ENCODE results near the gene SZT2. TPM values are rescaled to one million over a fixed set of nuclear protein-coding genes. Genes with fewer than 3 reads are reported as not detected.
"Not testable (repeated sequence)": the region's sequence is repeated elsewhere in the genome, so short reads cannot be mapped to it uniquely, and the experiment has no call there.

Gene SZT2
- total RNA-seq, 1 experiment from 2014 or later = 7.0 TPM

DNA sequence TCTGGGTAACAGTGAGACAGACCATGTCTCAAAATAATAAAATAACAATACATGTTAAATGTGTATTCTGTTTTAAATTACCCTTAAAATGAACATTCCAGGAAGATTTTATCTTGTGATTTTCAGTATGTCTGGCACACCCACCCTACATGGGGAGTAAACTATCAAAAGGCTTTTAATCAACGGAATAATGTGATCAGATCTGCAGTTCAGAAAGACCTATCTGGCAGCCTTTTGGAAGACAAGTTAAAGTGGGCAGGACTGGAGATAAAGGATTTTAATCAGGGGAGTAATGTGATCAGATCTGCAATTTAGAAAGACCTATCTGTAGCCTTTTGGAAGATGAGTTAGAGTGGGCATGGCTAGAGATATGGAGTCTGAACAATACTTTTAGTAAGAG, 10.2 kb upstream of the SZT2 start:
- DNase-seq (ENCODE audit: low spot score) = no peak

GRCh38 chr1:43381612-43382011, 8.1 kb upstream of the SZT2 start:
- in situ Hi-C loops (cut with HindIII; ENCODE audit: low sequenced_read_pairs) = no loop called here
- no peak for DNase-seq (ENCODE audit: low spot score)

More for the DNA sequence above, 10.2 kb upstream of the SZT2 start:
- in situ Hi-C loops (cut with HindIII; ENCODE audit: low sequenced_read_pairs) = no loop called here

GRCh38 chr1:43382027-43382779, 7.5 kb upstream of the SZT2 start:
- DNase-seq (ENCODE audit: low spot score) = peak; percentile 82
- in situ Hi-C loops (cut with HindIII; ENCODE audit: low sequenced_read_pairs) = no loop called here

DNA sequence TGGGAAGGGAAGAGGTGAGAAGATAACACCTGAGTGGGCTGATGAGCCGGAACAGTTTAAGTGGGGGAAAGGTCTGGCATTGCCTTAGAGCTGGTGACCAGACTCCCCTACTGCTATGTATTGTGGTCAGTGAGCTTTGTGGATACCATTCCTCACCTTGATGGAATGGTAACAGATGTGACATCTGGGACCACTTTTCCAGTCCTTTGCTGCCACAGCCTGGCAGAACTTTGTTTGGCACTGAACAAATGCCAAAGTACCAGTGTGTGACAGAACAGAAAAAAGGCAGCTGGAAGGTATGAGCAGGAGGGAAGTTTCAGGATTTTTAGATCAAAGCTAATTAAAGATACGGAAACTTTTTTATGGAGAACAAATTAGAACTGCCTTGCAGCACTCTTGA, 6.2 kb upstream of the SZT2 start:
- DNase-seq (ENCODE audit: low spot score) = peak; percentile 22
- in situ Hi-C loops (cut with HindIII; ENCODE audit: low sequenced_read_pairs) = no loop called here

DNA sequence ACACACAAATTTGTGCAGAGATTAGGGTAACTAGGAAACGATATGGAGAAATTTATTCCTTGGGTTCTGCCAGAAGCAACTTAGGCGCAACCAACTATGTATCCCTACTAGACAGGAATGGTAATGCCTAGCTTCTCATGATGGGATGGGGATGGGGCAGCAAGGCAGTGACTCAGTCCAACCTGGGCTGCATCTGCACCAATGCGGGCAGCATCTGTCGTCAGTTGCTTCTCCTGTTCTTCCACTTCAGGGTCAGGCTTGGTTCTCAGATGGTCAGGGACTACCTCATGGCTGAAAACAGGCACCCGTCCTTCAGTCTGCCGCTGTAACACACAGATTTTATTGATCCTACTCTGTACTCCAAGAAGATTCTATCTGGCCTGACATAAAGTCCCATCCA, 3.0 kb upstream of the SZT2 start:
- no peak for DNase-seq (ENCODE audit: low spot score)
- in situ Hi-C loops (cut with HindIII; ENCODE audit: low sequenced_read_pairs) = no loop called here

- DNase-seq (ENCODE audit: low spot score) = no peak
- in situ Hi-C loops (cut with HindIII; ENCODE audit: low sequenced_read_pairs) = no loop called here
Measured at GRCh38 chr1:43387976-43388599, 1.6 kb upstream of the SZT2 start.

GRCh38 chr1:43388613-43389012, 1.1 kb upstream of the SZT2 start:
- DNase-seq (ENCODE audit: low spot score) = no peak
- in situ Hi-C loops (cut with HindIII; ENCODE audit: low sequenced_read_pairs) = no loop called here

DNA sequence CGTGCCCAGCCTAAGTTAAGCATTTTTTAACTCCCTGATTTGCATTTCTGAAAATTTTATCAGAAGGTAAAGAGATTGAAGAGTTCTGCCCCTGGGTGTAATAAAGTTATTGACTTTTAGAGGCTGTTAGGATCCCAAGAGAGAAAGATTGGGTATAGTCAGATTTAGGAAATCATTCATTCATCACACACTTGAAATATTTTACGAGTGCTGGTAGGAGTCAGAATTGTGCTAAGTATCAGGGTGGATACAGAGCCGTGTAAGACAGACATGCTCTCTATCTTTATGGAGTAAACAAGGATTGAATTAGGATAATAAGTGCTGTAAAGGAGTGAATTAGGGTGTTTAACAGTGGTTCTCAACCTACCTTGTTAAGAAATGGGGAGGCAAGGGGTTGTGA, 3.0 kb downstream of the SZT2 start:
- no peak for DNase-seq (ENCODE audit: low spot score)
- in situ Hi-C loops (cut with HindIII; ENCODE audit: low sequenced_read_pairs) = no loop called here

- in situ Hi-C loops (cut with HindIII; ENCODE audit: low sequenced_read_pairs) = no loop called here
- no peak for DNase-seq (ENCODE audit: low spot score)
Measured at GRCh38 chr1:43395523-43395922, 5.8 kb downstream of the SZT2 start.

DNA sequence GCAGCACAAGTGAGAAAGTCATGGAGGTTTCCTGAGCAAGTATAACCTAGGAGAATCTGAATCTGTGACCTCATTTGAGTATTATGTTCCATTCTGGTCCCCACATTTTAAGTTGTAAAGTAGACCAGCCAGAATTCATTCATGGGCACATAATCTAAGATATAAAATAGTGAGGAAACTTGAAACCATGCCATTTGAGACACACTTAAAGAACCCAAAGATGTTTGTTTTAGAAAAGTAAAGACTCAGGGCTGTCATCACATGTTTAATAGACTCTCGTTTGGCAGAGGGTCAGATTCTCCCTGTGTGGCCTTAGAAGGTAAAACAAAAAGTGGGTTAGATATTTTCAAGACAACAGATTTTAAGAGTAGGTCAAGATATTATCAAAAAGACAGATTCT, 6.4 kb downstream of the SZT2 start:
- DNase-seq (ENCODE audit: low spot score) = no peak
- in situ Hi-C loops (cut with HindIII; ENCODE audit: low sequenced_read_pairs) = no loop called here

DNA sequence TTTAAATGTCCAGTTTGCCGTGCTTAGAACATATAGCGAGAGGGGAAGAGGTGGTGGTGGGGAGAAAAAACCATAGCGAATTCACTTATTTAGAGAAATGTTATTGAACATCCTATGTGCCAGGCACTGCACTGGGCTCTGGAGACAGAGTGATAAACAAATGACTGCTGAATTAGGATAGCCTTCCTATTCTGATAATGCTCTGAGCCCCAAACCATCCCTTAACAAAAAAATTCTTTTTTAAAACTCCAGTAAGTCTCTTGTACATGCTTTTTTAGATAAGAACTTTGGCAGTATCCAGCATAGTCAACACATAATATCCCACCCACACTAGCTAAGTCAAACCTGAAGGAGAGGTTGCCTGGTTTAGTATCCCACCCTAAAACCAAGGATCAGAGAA, 8.5 kb downstream of the SZT2 start:
- in situ Hi-C loops (cut with HindIII; ENCODE audit: low sequenced_read_pairs) = no loop called here
- DNase-seq (ENCODE audit: low spot score) = no peak

- DNase-seq (ENCODE audit: low spot score); in situ Hi-C loops (cut with HindIII; ENCODE audit: low sequenced_read_pairs): not testable (repeated sequence)
Measured at GRCh38 chr1:43400441-43400840, 10.7 kb downstream of the SZT2 start.

DNA sequence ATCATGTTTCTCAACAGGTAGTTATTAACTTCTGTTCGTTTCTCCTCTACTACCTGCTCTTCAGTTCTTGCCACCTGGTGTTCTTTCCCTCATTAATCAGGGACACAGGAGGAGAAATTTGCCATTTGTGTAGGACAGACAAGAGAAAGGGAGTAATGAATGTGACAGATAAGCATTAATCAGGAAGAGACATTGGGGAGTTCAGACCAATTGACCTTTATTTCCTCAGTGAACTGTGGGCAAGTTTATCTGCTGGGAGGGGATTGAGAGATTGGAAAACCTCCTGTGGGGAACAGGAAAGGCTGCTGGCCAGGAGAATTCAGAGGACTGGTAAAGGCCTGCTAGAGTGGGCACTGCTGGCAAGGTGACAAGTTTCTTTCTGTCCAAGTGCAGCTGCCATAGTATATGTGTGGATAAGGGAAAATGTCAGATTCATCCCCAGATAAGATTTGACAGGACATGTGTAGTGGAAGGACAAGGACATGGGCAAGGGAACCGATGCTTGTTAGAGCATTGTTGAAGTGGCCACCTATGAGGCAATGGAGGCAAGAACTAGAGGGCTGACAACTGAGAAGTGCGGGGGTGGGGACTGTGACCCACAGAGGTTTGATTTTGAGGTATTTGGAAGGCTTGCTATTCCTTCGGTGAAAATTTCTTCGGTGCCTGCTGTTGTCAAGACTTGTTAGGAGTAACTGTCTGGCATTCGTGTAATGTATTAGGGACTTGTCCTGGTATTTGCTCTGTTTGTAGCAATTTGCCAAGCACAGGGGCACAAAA, 12.6 kb downstream of the SZT2 start:
- in situ Hi-C loops (cut with HindIII; ENCODE audit: low sequenced_read_pairs) = no loop called here
- no peak for DNase-seq (ENCODE audit: low spot score)

DNA sequence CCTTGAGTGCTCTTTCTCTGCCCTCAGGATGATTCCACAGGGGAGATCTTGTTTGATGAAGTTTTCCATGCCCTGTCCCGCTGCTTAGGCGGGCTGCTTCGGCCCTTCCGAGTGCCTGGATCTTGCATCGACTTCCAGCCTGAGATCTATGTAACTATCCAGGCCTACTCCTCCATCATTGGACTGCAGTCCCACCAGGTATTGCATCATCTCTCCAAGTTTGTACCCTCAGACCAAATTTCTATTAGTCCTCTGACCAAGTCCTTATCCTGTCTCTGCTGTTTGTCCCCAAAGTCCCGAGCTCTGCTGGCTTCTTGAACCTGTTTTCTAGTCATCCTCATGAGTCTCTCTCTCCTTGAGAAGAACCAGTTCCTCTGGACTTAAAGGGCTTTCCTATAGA, 14.7 kb downstream of the SZT2 start:
- no peak for DNase-seq (ENCODE audit: low spot score)
- in situ Hi-C loops (cut with HindIII; ENCODE audit: low sequenced_read_pairs) = no loop called here

DNA sequence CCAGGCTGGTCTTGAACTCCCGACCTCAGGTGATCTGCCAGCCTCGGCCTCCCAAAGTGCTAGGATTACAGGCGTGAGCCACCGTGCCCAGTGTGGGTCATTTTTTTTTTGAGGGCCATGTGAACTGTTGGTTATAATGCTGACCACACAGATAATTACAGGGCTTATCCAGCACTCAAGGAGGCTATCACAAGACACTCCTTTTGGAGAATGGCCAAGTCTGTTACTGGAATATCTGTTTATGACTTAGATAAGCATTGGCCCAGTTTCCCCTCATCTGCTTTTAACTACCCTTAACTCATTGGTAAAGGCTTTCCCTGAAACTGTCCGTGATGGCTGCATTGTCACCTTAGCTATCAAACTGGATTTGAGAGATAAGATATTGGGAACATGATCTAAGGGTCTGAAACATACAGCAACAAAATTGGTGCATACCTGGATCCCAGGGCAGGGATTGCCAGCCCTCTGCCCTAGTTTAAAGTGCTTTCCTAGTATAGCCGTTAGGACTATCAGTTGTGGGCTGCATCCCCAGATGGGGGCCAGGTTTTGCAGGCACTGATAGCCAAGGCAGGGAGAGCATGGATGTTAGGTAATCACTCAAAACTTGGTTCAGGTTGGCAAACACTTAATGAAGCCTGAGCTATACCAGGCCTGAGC, 15.6 kb downstream of the SZT2 start:
- DNase-seq (ENCODE audit: low spot score) = no peak
- in situ Hi-C loops (cut with HindIII; ENCODE audit: low sequenced_read_pairs) = no loop called here

- DNase-seq (ENCODE audit: low spot score) = no peak
- in situ Hi-C loops (cut with HindIII; ENCODE audit: low sequenced_read_pairs) = no loop called here
Measured at GRCh38 chr1:43405876-43406234, 16.2 kb downstream of the SZT2 start.

GRCh38 chr1:43410571-43410970, 20.9 kb downstream of the SZT2 start:
- DNase-seq (ENCODE audit: low spot score) = no peak
- in situ Hi-C loops (cut with HindIII; ENCODE audit: low sequenced_read_pairs) = no loop called here

DNA sequence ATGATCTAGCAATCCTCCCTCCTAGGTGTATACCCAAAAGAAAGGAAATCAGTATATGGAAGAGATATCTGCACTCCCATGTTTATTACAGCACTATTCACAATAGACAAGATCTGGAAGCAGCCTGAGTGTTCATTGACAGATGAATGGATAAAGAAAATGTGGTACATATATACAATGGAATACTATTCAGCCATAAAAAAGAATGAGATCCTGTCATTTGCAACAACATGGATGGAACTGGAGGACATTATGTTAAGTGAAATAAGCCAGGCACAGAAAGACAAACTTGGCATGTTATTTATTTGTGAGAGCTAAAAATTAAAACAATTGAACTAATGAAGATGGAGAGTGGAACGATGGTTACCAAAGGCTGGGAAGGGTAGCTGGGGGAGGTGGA, 23.7 kb downstream of the SZT2 start:
- in situ Hi-C loops (cut with HindIII; ENCODE audit: low sequenced_read_pairs); DNase-seq (ENCODE audit: low spot score): not testable (repeated sequence)

DNA sequence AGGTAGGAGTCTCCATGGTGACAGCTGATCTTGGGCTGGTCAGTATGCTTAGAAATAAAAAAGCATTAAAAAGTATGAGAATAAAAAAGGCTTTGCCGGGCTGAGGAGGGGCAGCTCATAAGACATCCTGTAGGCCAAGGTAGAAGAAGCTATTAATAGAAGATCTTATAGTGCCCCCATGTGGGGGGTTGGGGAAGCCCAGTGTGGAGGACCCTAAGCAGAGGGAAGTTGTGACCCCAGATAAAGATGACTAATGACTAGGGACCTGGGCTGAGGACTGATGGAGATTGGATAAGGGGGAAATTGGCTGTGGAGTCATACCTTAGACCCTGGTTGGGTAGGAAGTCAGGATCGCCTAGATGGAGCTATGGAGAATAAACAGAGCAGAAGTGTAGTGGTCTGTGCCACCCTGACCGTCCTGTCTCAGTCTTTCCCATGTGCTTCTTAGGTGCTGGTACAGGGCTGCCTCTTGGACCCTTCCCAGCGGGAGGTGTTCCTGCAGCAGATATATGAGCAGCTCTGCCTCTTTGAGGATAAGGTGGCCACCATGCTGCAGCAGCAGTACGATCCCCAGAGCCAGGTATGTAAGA, 25.0 kb downstream of the SZT2 start:
- DNase-seq (ENCODE audit: low spot score) = peak; percentile 68
- in situ Hi-C loops (cut with HindIII; ENCODE audit: low sequenced_read_pairs) = no loop called here

DNA sequence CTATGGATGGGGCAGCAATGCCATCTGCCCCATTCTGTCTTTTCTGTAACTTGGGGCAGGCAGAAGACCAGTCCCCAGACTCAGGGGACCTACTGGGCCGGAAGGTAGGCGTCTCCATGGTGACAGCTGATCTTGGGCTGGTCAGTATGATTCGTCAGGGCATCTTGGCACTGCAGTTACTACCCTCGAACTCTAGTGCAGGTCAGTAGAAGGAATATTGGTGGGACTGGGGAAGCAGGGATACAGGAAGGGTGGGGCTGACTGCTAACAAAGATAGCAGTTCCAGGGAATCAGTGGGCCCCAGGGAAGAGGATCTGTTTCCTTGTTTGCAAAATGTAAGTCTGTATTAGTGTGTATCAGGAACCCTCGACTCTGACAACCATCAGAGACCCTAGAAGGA, 26.2 kb downstream of the SZT2 start:
- no peak for DNase-seq (ENCODE audit: low spot score)
- in situ Hi-C loops (cut with HindIII; ENCODE audit: low sequenced_read_pairs) = no loop called here

Measured in G401 (cell line).